Ectodermal cell (in vitro differentiated cells): ENCODE data around the gene TCTN3. TPM values are rescaled to one million over a fixed set of nuclear protein-coding genes. Genes with fewer than 3 reads are reported as not detected.
"Not testable (repeated sequence)": the region's sequence is repeated elsewhere in the genome, so short reads cannot be mapped to it uniquely, and the experiment has no call there.

Experiments used
- H3K27ac ChIP-seq: 2 replicates; pipeline ENCODE4 v1.7.0; 2013; ENCODE audit warnings: mild to moderate bottlenecking, low read depth, low read length; ENCODE audit not compliant: insufficient read depth, poor library complexity, severe bottlenecking
- H3K27me3 ChIP-seq: 2 replicates; pipeline ENCODE4 v1.7.0; 2013; ENCODE audit warnings: mild to moderate bottlenecking, low read length; ENCODE audit not compliant: insufficient read depth, control insufficient read depth, poor library complexity, severe bottlenecking
- H3K36me3 ChIP-seq: one replicate; pipeline ENCODE4 v1.7.0; 2013; ENCODE audit warnings: low read length; ENCODE audit not compliant: control insufficient read depth, insufficient read depth
- H3K4me1 ChIP-seq: one replicate; pipeline ENCODE4 v1.7.0; 2013; ENCODE audit warnings: low read length; ENCODE audit not compliant: control insufficient read depth, insufficient read depth
- H3K4me3 ChIP-seq: 2 replicates; pipeline ENCODE4 v1.7.0; 2013; ENCODE audit warnings: low read depth, low read length, control low read depth; ENCODE audit not compliant: insufficient read depth
- H3K9me3 ChIP-seq: 2 replicates; pipeline ENCODE4 v1.7.0; 2013; ENCODE audit warnings: mild to moderate bottlenecking, low read length, moderate library complexity; ENCODE audit not compliant: control insufficient read depth
- WGBS, 2 experiments: methylation state at CpG; one replicate each; pipeline ENCODE4 v1.1.7; 2013; ENCODE audit warnings: missing lambda C conversion rate in 2 of 2; 5-methylcytosine and 5-hydroxymethylcytosine counted together
- polyA plus RNA-seq, 4 experiments: library from polyadenylated mRNA; stranded (reverse); fragments of 50-300 nt; gene quantifications; one replicate each; pipeline ENCODE4 v1.2.3, GENCODE V29; 2013

Gene TCTN3
- polyA plus RNA-seq (2013, experiment 1 of 4), result 66.3 TPM
- polyA plus RNA-seq (2013, experiment 2 of 4), result 71.1 TPM
- 54.2 TPM for polyA plus RNA-seq (2013, experiment 3 of 4)
- 63.2 TPM for polyA plus RNA-seq (2013, experiment 4 of 4)

- Histone ChIP-seq H3K4me3 (peak within 1 kb of the TSS; percentile 95), H3K27ac (no peak within 1 kb of the TSS), H3K36me3 (no peaks in the 10 kb centered on the region), H3K4me1 (peaks cover 5% of the 10 kb centered on the region), H3K27me3 (no peaks in the 10 kb centered on the region), H3K9me3 (no peaks in the 10 kb centered on the region)
- WGBS, 2 experiments, result 1% methylated on average over 51 to 53 of the region's 53 CpGs
Measured at GRCh38 chr10:95693668-95694534, at the start of gene TCTN3. TSS of gene TCTN3 (minus strand) at chr10:95693927. CDS start at chr10:95693899, 28 bp downstream.

- no peak overlapping the region for H3K27ac ChIP-seq
- H3K9me3 ChIP-seq, result no peaks in the 10 kb centered on the region
- no peaks in the 10 kb centered on the region for H3K27me3 ChIP-seq
- 96 to 100% methylated on average over 2 of the region's 2 CpGs for WGBS, 2 experiments
- H3K36me3 ChIP-seq, result no peaks in the 10 kb centered on the region
- H3K4me1 ChIP-seq, result peaks cover 3% of the 10 kb centered on the region
- no peak overlapping the region for H3K4me3 ChIP-seq
Measured at GRCh38 chr10:95742962-95743535, 49.3 kb upstream of the TCTN3 start.

- no peak overlapping the region for H3K4me3 ChIP-seq
- no peaks in the 10 kb centered on the region for H3K27me3 ChIP-seq
- WGBS, 2 experiments, result 93 to 97% methylated on average over 2 to 3 of the region's 3 CpGs
- H3K4me1 ChIP-seq, result peaks cover 3% of the 10 kb centered on the region
- H3K27ac ChIP-seq, result no peak overlapping the region
- no peaks in the 10 kb centered on the region for H3K36me3 ChIP-seq
- no peaks in the 10 kb centered on the region for H3K9me3 ChIP-seq
Measured at GRCh38 chr10:95742485-95742884, 48.8 kb upstream of the TCTN3 start.

- Histone ChIP-seq H3K9me3 (no peaks in the 10 kb centered on the region), H3K4me1 (peaks cover 3% of the 10 kb centered on the region), H3K27me3 (no peaks in the 10 kb centered on the region), H3K36me3 (no peaks in the 10 kb centered on the region), H3K27ac (no peak overlapping the region), H3K4me3 (no peak overlapping the region)
- WGBS, 2 experiments, result 67 to 68% methylated on average over 5 to 6 of the region's 6 CpGs
Measured at GRCh38 chr10:95741807-95742467, 48.2 kb upstream of the TCTN3 start.

GRCh38 chr10:95739056-95739455 lies 45.3 kb upstream of the TCTN3 start:
- whole genome bisulfite sequencing, 2 experiments, result 85 to 97% methylated on average over 3 of the region's 3 CpGs
- Histone ChIP-seq H3K27me3 (no peaks in the 10 kb centered on the region), H3K36me3 (no peaks in the 10 kb centered on the region), H3K4me3 (no peak overlapping the region), H3K4me1 (peaks cover 3% of the 10 kb centered on the region), H3K27ac (no peak overlapping the region), H3K9me3 (no peaks in the 10 kb centered on the region)

GRCh38 chr10:95732907-95733306 lies 39.2 kb upstream of the TCTN3 start:
- not testable (repeated sequence) for H3K9me3 ChIP-seq, H3K27ac ChIP-seq, H3K27me3 ChIP-seq, H3K36me3 ChIP-seq, H3K4me1 ChIP-seq, H3K4me3 ChIP-seq
- 94 to 95% methylated on average over 6 of the region's 6 CpGs for WGBS, 2 experiments

GRCh38 chr10:95730233-95730632 lies 36.5 kb upstream of the TCTN3 start:
- Histone ChIP-seq H3K4me3 (no peak overlapping the region), H3K27ac (no peak overlapping the region), H3K9me3 (no peaks in the 10 kb centered on the region), H3K36me3 (no peaks in the 10 kb centered on the region), H3K4me1 (no peaks in the 10 kb centered on the region), H3K27me3 (no peaks in the 10 kb centered on the region)
- 88 to 89% methylated on average over 1 of the region's 1 CpG for WGBS, 2 experiments

- 90% methylated on average over 3 of the region's 3 CpGs for WGBS, 2 experiments
- no peaks in the 10 kb centered on the region for H3K36me3 ChIP-seq
- H3K4me1 ChIP-seq, result no peaks in the 10 kb centered on the region
- no peaks in the 10 kb centered on the region for H3K9me3 ChIP-seq
- no peak overlapping the region for H3K4me3 ChIP-seq
- no peak overlapping the region for H3K27ac ChIP-seq
- no peaks in the 10 kb centered on the region for H3K27me3 ChIP-seq
Measured at GRCh38 chr10:95729323-95730055, 35.8 kb upstream of the TCTN3 start.

- Histone ChIP-seq H3K4me1 (no peaks in the 10 kb centered on the region), H3K36me3 (no peaks in the 10 kb centered on the region), H3K4me3 (no peak overlapping the region), H3K27me3 (no peaks in the 10 kb centered on the region), H3K9me3 (no peaks in the 10 kb centered on the region), H3K27ac (no peak overlapping the region)
- WGBS, 2 experiments, result 95 to 98% methylated on average over 3 of the region's 4 CpGs
Measured at GRCh38 chr10:95728526-95728925, 34.8 kb upstream of the TCTN3 start.
